GM12878 (cell line): Measurements from ENCODE around the gene PDE7B. TPM values are rescaled to one million over a fixed set of nuclear protein-coding genes. Genes with fewer than 3 reads are reported as not detected.

Experiments used
- ATAC-seq: fragments of 200-7000 bp; cut with Tn5 transposase; 3 replicates; pipeline ENCODE4 v1.9.1; 2020; ENCODE audit warnings: mild to moderate bottlenecking, moderate library complexity
- BruUV-seq: library from RNA; stranded (reverse); fragments of 400-500 nt; replicated peaks from 2 replicates; lab custom pipeline; 2021; lab: Mats Ljungman, UMichigan
- CTCF ChIA-PET: fragments of 300-600 bp; sonication (Branson Sonifier 250); formaldehyde crosslinking; extraction: SDS; loops from one replicate; lab custom pipeline; 2021; ENCODE audit warnings: inconsistent platforms; lab: Yijun Ruan, JAX
- POLR2A ChIA-PET: fragments of 350-600 bp; formaldehyde crosslinking; extraction: SDS; loops from one replicate; lab custom pipeline; 2021; ENCODE audit warnings: inconsistent platforms; lab: Charles Lee
- RAD21 ChIA-PET: fragments of 300-600 bp; sonication (Branson Sonifier 250); formaldehyde crosslinking; loops from one replicate; lab custom pipeline; 2023; ENCODE audit warnings: antibody characterized with exemption; ENCODE audit not compliant: unreplicated experiment; lab: Charles Lee
- SMC1A ChIA-PET: fragments of 300-600 bp; sonication (Branson Sonifier 250); formaldehyde crosslinking; loops from one replicate; lab custom pipeline; 2023; ENCODE audit not compliant: unreplicated experiment, uncharacterized antibody; lab: Charles Lee
- DNase-seq: peaks from one replicate; pipeline ENCODE4 v3.0.0-alpha.2; 2011; ENCODE audit warnings: low read depth, low spot score
- FAIRE-seq: peaks from 3 replicates; lab custom pipeline; 2011; peaks lifted over from hg19 to GRCh38; lab: Jason Lieb, UNC
- H2AFZ ChIP-seq: 2 replicates; pipeline ENCODE4 v1.6.0; 2011; ENCODE audit warnings: low read depth, low read length, control low read depth; ENCODE audit not compliant: control insufficient read depth
- H3K27ac ChIP-seq: 2 replicates; pipeline ENCODE4 v1.5.1; 2011; ENCODE audit warnings: control low read depth; ENCODE audit not compliant: control insufficient read depth, insufficient read depth
- H3K27me3 ChIP-seq, 2 experiments: replicated peaks in 1 of 2; 2 replicates each; pipeline versions ENCODE4 v1.6.0 to v1.6.1; 2011; ENCODE audit warnings: low read length in 1 of 2; ENCODE audit not compliant: control insufficient read depth in 2 of 2, insufficient read depth in 2 of 2
- H3K36me3 ChIP-seq, 2 experiments: 2 replicates each; pipeline ENCODE4 v1.5.1; 2011; ENCODE audit warnings: low read length in 1 of 2; ENCODE audit not compliant: control insufficient read depth in 2 of 2, insufficient read depth in 2 of 2
- H3K4me1 ChIP-seq: 2 replicates; pipeline ENCODE4 v1.6.1; 2011; ENCODE audit warnings: mild to moderate bottlenecking, low read length, moderate library complexity, mixed read lengths; ENCODE audit not compliant: control insufficient read depth, insufficient read depth
- H3K4me2 ChIP-seq: 2 replicates; pipeline ENCODE4 v1.6.0; 2011; ENCODE audit warnings: control low read depth; ENCODE audit not compliant: control insufficient read depth, insufficient read depth
- H3K4me3 ChIP-seq: fragments of 200-600 bp; sonication (generic); 2 replicates; pipeline ENCODE4 v1.5.1; 2016
- H3K79me2 ChIP-seq: 2 replicates; pipeline ENCODE4 v1.6.0; 2011; ENCODE audit warnings: low read length; ENCODE audit not compliant: control insufficient read depth, insufficient read depth
- H3K9ac ChIP-seq: 2 replicates; pipeline ENCODE4 v1.8.0; 2011; ENCODE audit warnings: low read length, control low read depth, mixed read lengths; ENCODE audit not compliant: control insufficient read depth, insufficient read depth
- H3K9me3 ChIP-seq: replicated peaks from 3 replicates; pipeline ENCODE4 v1.5.1; 2011; ENCODE audit warnings: mild to moderate bottlenecking, low read length; ENCODE audit not compliant: control insufficient read depth, insufficient read depth
- H4K20me1 ChIP-seq: 2 replicates; pipeline ENCODE4 v1.6.0; 2011; ENCODE audit not compliant: control insufficient read depth, insufficient read depth
- EED ChIP-seq: sonication (generic); IDR thresholded peaks from 2 replicates; pipeline ENCODE4 v1.6.1; 2016; ENCODE audit warnings: antibody characterized with exemption, low read depth
- NFXL1 ChIP-seq: fragments of 450-650 bp; IDR thresholded peaks from 2 replicates; pipeline ENCODE4 v1.6.1; 2017; ENCODE audit warnings: antibody characterized with exemption, mild to moderate bottlenecking, borderline replicate concordance
- ZNF24 ChIP-seq: fragments of 450-650 bp; IDR thresholded peaks from 2 replicates; pipeline ENCODE4 v1.6.1; 2017; ENCODE audit warnings: antibody characterized with exemption, mild to moderate bottlenecking
- WGBS: methylation state at CpG from one replicate; pipeline ENCODE4 v1.1.6; 2016; ENCODE audit warnings: low lambda C conversion rate; ENCODE audit not compliant: insufficient replicate concordance, insufficient coverage; ENCODE audit errors: missing lambda C conversion rate; 5-methylcytosine and 5-hydroxymethylcytosine counted together
- in situ Hi-C: fragments of 300-500 bp; cut with MboI; formaldehyde crosslinking; loops from 9 replicates; pipeline ENCODE4 v1.14.3; 2018; ENCODE audit warnings: mixed read lengths
- intact Hi-C: fragments of 100-400 bp; cut with micrococcal nuclease; formaldehyde crosslinking; loops from one replicate; pipeline ENCODE4 v1.14.2; 2022; ENCODE audit not compliant: unreplicated experiment
- polyA plus RNA-seq, 11 experiments: library from polyadenylated mRNA; depleted of rRNA in 4 of 11; unstranded in 6 of 11; stranded (reverse) in 5 of 11; fragments of >200 nt; fragmentation: Nextera tagmentation in 4 of 11; fragmentation: Illumina TruSeq in 1 of 11; extraction: Ambion mirVana in 4 of 11; extraction: Trizol in 1 of 11; gene quantifications; 1 replicate in 1 of 11; 2 replicates in 10 of 11; pipeline versions ENCODE4 v1.2.1 to v1.2.3, GENCODE V29; 2011 to 2016; ENCODE audit warnings: inconsistent platforms in 2 of 11, missing spikeins in 2 of 11, low read depth in 1 of 11
- total RNA-seq, 4 experiments: library from RNA; depleted of rRNA in 3 of 4; stranded (reverse); fragments of >200 nt in 3 of 4; fragmentation: Illumina TruSeq in 1 of 4; extraction: Trizol in 1 of 4; gene quantifications; 2 replicates each; pipeline versions ENCODE4 v1.2.1 to v1.2.3, GENCODE V29; 2013 to 2021
- TF ChIP-seq, protein P1 (sequence below): IDR thresholded peaks from 2 replicates; pipeline ENCODE4 v1.6.1; 2012; ENCODE audit warnings: improper control_type of control experiment, low read depth, low read length; ENCODE audit not compliant: insufficient replicate concordance
- TF ChIP-seq, protein P2 (sequence below): IDR thresholded peaks from 2 replicates; pipeline ENCODE4 v1.6.1; 2011; ENCODE audit warnings: borderline replicate concordance, low read depth, mild to moderate bottlenecking, moderate library complexity, mixed read lengths, low read length; ENCODE audit not compliant: insufficient read depth; ENCODE audit errors: extremely low read length
- TF ChIP-seq, protein P3 (sequence below): fragments of 450-650 bp; IDR thresholded peaks from 2 replicates; pipeline ENCODE4 v1.6.1; 2017; ENCODE audit warnings: borderline replicate concordance

PDE7B gene
- total and polyA plus RNA-seq, 10 of the 15 experiments (the other 5 are each of a cell fraction or from before 2014, with no cell fraction given), result not detected

DNA sequence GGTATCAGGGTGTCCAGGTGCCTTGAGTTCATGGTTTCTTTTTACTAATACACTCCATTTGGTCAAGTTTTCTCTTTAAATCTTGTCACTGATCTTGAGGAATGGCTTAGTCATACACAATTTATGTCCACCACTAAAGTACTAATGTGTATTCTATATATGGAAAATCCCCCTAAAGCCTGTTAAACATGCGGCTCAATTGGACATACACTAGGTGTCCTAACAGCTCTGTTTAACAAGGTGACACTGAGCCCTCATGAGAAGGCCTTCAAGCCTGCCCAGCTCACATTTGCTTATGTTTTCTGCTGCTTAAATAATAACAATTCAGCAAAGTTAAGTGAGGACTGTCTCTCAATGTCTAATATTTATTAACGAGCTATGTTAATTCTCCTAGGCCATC is 31.5 kb downstream of the PDE7B start (continued):
- TF ChIP-seq, protein P1, sequence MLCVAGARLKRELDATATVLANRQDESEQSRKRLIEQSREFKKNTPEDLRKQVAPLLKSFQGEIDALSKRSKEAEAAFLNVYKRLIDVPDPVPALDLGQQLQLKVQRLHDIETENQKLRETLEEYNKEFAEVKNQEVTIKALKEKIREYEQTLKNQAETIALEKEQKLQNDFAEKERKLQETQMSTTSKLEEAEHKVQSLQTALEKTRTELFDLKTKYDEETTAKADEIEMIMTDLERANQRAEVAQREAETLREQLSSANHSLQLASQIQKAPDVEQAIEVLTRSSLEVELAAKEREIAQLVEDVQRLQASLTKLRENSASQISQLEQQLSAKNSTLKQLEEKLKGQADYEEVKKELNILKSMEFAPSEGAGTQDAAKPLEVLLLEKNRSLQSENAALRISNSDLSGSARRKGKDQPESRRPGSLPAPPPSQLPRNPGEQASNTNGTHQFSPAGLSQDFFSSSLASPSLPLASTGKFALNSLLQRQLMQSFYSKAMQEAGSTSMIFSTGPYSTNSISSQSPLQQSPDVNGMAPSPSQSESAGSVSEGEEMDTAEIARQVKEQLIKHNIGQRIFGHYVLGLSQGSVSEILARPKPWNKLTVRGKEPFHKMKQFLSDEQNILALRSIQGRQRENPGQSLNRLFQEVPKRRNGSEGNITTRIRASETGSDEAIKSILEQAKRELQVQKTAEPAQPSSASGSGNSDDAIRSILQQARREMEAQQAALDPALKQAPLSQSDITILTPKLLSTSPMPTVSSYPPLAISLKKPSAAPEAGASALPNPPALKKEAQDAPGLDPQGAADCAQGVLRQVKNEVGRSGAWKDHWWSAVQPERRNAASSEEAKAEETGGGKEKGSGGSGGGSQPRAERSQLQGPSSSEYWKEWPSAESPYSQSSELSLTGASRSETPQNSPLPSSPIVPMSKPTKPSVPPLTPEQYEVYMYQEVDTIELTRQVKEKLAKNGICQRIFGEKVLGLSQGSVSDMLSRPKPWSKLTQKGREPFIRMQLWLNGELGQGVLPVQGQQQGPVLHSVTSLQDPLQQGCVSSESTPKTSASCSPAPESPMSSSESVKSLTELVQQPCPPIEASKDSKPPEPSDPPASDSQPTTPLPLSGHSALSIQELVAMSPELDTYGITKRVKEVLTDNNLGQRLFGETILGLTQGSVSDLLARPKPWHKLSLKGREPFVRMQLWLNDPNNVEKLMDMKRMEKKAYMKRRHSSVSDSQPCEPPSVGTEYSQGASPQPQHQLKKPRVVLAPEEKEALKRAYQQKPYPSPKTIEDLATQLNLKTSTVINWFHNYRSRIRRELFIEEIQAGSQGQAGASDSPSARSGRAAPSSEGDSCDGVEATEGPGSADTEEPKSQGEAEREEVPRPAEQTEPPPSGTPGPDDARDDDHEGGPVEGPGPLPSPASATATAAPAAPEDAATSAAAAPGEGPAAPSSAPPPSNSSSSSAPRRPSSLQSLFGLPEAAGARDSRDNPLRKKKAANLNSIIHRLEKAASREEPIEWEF, result no peak
- TF ChIP-seq, protein P2, sequence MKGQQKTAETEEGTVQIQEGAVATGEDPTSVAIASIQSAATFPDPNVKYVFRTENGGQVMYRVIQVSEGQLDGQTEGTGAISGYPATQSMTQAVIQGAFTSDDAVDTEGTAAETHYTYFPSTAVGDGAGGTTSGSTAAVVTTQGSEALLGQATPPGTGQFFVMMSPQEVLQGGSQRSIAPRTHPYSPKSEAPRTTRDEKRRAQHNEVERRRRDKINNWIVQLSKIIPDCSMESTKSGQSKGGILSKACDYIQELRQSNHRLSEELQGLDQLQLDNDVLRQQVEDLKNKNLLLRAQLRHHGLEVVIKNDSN, result no peak
- TF ChIP-seq NFXL1, result no peak
- no peak for TF ChIP-seq ZNF24
- no peak for TF ChIP-seq EED

DNA sequence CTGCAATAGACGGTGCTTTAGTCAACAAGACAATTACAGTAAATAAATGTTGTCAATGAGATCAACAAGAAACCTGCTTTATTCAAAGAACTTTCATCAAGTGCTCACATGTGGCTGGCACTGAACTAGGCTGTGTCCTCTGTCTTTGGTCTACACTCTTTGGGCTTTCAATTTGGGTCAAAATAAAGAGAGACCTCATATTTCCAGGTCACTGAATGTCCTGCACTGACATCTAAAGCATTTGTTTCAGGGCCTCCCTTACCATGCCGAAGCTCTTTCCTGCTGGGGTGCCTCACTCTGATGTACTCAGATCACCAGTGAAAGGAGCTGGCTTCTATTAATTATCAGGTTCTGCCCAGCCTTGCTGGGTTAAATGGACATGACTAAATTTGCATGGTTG is 32.0 kb downstream of the PDE7B start:
- ChIA-PET RAD21 (interaction anchor here (1.1 kb wide), 1 partner anchor 26 kb away, joined by 3 read pairs; no protein-coding TSS in a partner anchor), SMC1A (interaction anchor here (1.2 to 1.3 kb wide), 2 partner anchors 13 to 28 kb away, joined by 4 to 6 read pairs; no protein-coding TSS in a partner anchor), CTCF (interaction anchor here (0.6 to 1.8 kb wide), 5 partner anchors 18 to 430 kb away, joined by 3 to 9 read pairs (median 4); no protein-coding TSS in a partner anchor), POLR2A (no interaction called here)
- H4K20me1 ChIP-seq, result no peaks in the 10 kb centered on the region
- H3K9me3 ChIP-seq, result no peaks in the 10 kb centered on the region
- H3K27me3 ChIP-seq, result no peaks in the 10 kb centered on the region
- no peak overlapping the region for H3K4me3 ChIP-seq
- intact Hi-C loops, result no loop called here
- H3K79me2 ChIP-seq, result no peaks in the 10 kb centered on the region
- H3K27ac ChIP-seq, result no peak overlapping the region
- H3K9ac ChIP-seq, result no peak overlapping the region
- ATAC-seq (no peak), DNase-seq (no peak), FAIRE-seq (no peak)
- no peaks in the 10 kb centered on the region for H3K36me3 ChIP-seq
- TF ChIP-seq, protein P3, sequence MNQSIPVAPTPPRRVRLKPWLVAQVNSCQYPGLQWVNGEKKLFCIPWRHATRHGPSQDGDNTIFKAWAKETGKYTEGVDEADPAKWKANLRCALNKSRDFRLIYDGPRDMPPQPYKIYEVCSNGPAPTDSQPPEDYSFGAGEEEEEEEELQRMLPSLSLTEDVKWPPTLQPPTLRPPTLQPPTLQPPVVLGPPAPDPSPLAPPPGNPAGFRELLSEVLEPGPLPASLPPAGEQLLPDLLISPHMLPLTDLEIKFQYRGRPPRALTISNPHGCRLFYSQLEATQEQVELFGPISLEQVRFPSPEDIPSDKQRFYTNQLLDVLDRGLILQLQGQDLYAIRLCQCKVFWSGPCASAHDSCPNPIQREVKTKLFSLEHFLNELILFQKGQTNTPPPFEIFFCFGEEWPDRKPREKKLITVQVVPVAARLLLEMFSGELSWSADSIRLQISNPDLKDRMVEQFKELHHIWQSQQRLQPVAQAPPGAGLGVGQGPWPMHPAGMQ, result no peak
- H3K4me2 ChIP-seq, result no peak overlapping the region
- WGBS, result 70% methylated on average over 2 of the region's 2 CpGs
- peaks cover 8% of the 10 kb centered on the region for H3K4me1 ChIP-seq
- in situ Hi-C loops, result no loop called here
- BruUV-seq, result no TSS peak
- no peak overlapping the region for H2AFZ ChIP-seq
